ENCODE results near the gene EIF3I. TPM values are rescaled to one million over a fixed set of nuclear protein-coding genes. Genes with fewer than 3 reads are reported as not detected.

The EIF3I gene
- total RNA-seq, 1 donor from 2014 or later, result 143 TPM

GRCh38 chr1:32184650-32185049 is 37.6 kb upstream of the EIF3I start:
- no peak overlapping the region for H3K4me3 Mint-ChIP-seq (ENCODE audit: low read depth)
- H3K27me3 Mint-ChIP-seq, result no peaks in the 10 kb centered on the region
- H3K36me3 Mint-ChIP-seq (ENCODE audit: insufficient read depth), result peaks cover 27% of the 10 kb centered on the region
- DNase-seq (ENCODE audit: low spot score, unreplicated experiment), result no peak
- no peaks in the 10 kb centered on the region for H3K9me3 Mint-ChIP-seq (ENCODE audit: low read depth)
- no peak overlapping the region for H3K27ac Mint-ChIP-seq
- H3K4me1 Mint-ChIP-seq (ENCODE audit: low read depth), result peaks cover 14% of the 10 kb centered on the region
- no peak for TF ChIP-seq CTCF (IDR thresholded peaks at IDR 0.05; ENCODE audit: unreplicated experiment)

- Mint-ChIP-seq H3K9me3 (ENCODE audit: low read depth) (no peaks in the 10 kb centered on the region), H3K27ac (peak overlapping the region; percentile 68), H3K36me3 (ENCODE audit: insufficient read depth) (peaks cover 33% of the 10 kb centered on the region), H3K4me1 (ENCODE audit: low read depth) (peaks cover 3% of the 10 kb centered on the region), H3K27me3 (no peaks in the 10 kb centered on the region), H3K4me3 (ENCODE audit: low read depth) (no peak overlapping the region)
- no peak for TF ChIP-seq CTCF (IDR thresholded peaks at IDR 0.05; ENCODE audit: unreplicated experiment)
- DNase-seq (ENCODE audit: low spot score, unreplicated experiment), result no peak
Observed at GRCh38 chr1:32186077-32186476, 36.1 kb upstream of the EIF3I start.

- no peaks in the 10 kb centered on the region for H3K4me1 Mint-ChIP-seq (ENCODE audit: low read depth)
- H3K27ac Mint-ChIP-seq, result peak overlapping the region; percentile 3
- H3K4me3 Mint-ChIP-seq (ENCODE audit: low read depth), result no peak overlapping the region
- peaks cover 30% of the 10 kb centered on the region for H3K36me3 Mint-ChIP-seq (ENCODE audit: insufficient read depth)
- no peak for TF ChIP-seq CTCF (IDR thresholded peaks at IDR 0.05; ENCODE audit: unreplicated experiment)
- H3K27me3 Mint-ChIP-seq, result no peaks in the 10 kb centered on the region
- no peaks in the 10 kb centered on the region for H3K9me3 Mint-ChIP-seq (ENCODE audit: low read depth)
- DNase-seq (ENCODE audit: low spot score, unreplicated experiment), result no peak
Observed at GRCh38 chr1:32186491-32186890, 35.7 kb upstream of the EIF3I start.

GRCh38 chr1:32187850-32188249 is 34.4 kb upstream of the EIF3I start:
- Mint-ChIP-seq H3K36me3 (ENCODE audit: insufficient read depth) (peaks cover 36% of the 10 kb centered on the region), H3K4me1 (ENCODE audit: low read depth) (no peaks in the 10 kb centered on the region), H3K9me3 (ENCODE audit: low read depth) (no peaks in the 10 kb centered on the region), H3K27ac (no peak overlapping the region), H3K27me3 (no peaks in the 10 kb centered on the region), H3K4me3 (ENCODE audit: low read depth) (no peak overlapping the region)
- TF ChIP-seq CTCF (IDR thresholded peaks at IDR 0.05; ENCODE audit: unreplicated experiment), result no peak
- no peak for DNase-seq (ENCODE audit: low spot score, unreplicated experiment)

- no peaks in the 10 kb centered on the region for H3K4me1 Mint-ChIP-seq (ENCODE audit: low read depth)
- H3K27me3 Mint-ChIP-seq, result no peaks in the 10 kb centered on the region
- no peak overlapping the region for H3K4me3 Mint-ChIP-seq (ENCODE audit: low read depth)
- TF ChIP-seq CTCF (IDR thresholded peaks at IDR 0.05; ENCODE audit: unreplicated experiment), result no peak
- peaks cover 29% of the 10 kb centered on the region for H3K36me3 Mint-ChIP-seq (ENCODE audit: insufficient read depth)
- DNase-seq (ENCODE audit: low spot score, unreplicated experiment), result no peak
- no peaks in the 10 kb centered on the region for H3K9me3 Mint-ChIP-seq (ENCODE audit: low read depth)
- H3K27ac Mint-ChIP-seq, result no peak overlapping the region
Observed at GRCh38 chr1:32192220-32192948, 29.8 kb upstream of the EIF3I start.
